ENCODE data around the gene COL15A1. TPM values are rescaled to one million over a fixed set of nuclear protein-coding genes. Genes with fewer than 3 reads are reported as not detected.

The COL15A1 gene
- total RNA-seq, 1 experiment from 2014 or later: not detected

DNA sequence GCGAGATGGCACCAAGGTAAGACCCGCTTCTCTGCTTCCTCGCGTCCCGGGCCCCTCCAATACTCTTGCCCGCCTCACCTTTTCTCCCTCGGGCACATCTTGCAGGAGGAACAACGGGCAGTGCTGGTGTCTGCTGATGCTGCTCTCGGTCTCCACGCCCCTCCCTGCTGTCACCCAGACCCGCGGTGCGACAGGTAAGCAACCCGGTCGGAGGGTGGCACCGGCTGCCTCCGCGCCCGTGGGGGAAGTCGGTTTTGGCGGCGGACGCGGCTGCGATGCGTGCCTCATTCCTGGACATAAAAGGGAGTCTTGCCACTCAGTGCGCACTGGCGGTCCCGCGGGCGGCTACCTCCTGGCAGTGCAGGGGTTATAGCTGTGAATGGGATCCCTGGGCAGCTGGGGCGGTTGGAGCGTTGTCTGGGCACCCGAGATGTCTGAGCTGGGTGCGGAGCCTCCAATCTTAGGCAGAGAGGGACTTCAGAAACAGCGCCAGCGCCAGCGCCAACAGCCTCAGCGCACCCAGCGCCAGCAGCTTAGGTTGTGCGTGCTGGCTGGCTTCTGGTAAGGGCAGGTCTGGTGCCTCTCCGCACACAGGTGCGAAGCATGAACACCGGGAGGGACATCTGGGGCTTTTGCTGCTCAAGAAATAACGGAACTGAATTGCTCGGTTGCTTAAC lies 488 bp downstream of the COL15A1 start:
- H3K27me3 Mint-ChIP-seq (ENCODE audit: insufficient read depth, unreplicated experiment): peaks cover 14% of the 10 kb centered on the region
- BruUV-seq (replicated peaks): no TSS peak
- H3K4me1 Mint-ChIP-seq (ENCODE audit: insufficient read depth, unreplicated experiment): no peaks in the 10 kb centered on the region
- no peak for DNase-seq (ENCODE audit: unreplicated experiment)
- CTCF ChIA-PET: no interaction called here
- no peaks in the 10 kb centered on the region for H3K36me3 Mint-ChIP-seq (ENCODE audit: insufficient read depth, unreplicated experiment)
- intact Hi-C loops (cut with micrococcal nuclease): no loop called here
- no peak overlapping the region for H3K4me3 Mint-ChIP-seq (ENCODE audit: unreplicated experiment)
- no peaks in the 10 kb centered on the region for H3K9me3 Mint-ChIP-seq (ENCODE audit: unreplicated experiment)
- H3K27ac Mint-ChIP-seq (ENCODE audit: low read depth, unreplicated experiment): no peak overlapping the region
- POLR2A ChIA-PET: no interaction called here
- TF ChIP-seq, protein P1, sequence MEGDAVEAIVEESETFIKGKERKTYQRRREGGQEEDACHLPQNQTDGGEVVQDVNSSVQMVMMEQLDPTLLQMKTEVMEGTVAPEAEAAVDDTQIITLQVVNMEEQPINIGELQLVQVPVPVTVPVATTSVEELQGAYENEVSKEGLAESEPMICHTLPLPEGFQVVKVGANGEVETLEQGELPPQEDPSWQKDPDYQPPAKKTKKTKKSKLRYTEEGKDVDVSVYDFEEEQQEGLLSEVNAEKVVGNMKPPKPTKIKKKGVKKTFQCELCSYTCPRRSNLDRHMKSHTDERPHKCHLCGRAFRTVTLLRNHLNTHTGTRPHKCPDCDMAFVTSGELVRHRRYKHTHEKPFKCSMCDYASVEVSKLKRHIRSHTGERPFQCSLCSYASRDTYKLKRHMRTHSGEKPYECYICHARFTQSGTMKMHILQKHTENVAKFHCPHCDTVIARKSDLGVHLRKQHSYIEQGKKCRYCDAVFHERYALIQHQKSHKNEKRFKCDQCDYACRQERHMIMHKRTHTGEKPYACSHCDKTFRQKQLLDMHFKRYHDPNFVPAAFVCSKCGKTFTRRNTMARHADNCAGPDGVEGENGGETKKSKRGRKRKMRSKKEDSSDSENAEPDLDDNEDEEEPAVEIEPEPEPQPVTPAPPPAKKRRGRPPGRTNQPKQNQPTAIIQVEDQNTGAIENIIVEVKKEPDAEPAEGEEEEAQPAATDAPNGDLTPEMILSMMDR (IDR thresholded peaks at IDR 0.05; ENCODE audit: unreplicated experiment): no peak

GRCh38 chr9:98944734-98945074 lies 997 bp downstream of the COL15A1 start:
- H3K27ac Mint-ChIP-seq (ENCODE audit: low read depth, unreplicated experiment): no peak overlapping the region
- ChIA-PET CTCF (no interaction called here), POLR2A (no interaction called here)
- H3K4me1 Mint-ChIP-seq (ENCODE audit: insufficient read depth, unreplicated experiment): no peaks in the 10 kb centered on the region
- no peak overlapping the region for H3K4me3 Mint-ChIP-seq (ENCODE audit: unreplicated experiment)
- no peaks in the 10 kb centered on the region for H3K36me3 Mint-ChIP-seq (ENCODE audit: insufficient read depth, unreplicated experiment)
- intact Hi-C loops (cut with micrococcal nuclease): no loop called here
- H3K27me3 Mint-ChIP-seq (ENCODE audit: insufficient read depth, unreplicated experiment): peaks cover 13% of the 10 kb centered on the region
- no TSS peak for BruUV-seq (replicated peaks)
- TF ChIP-seq, protein P1 (IDR thresholded peaks at IDR 0.05; ENCODE audit: unreplicated experiment): no peak
- H3K9me3 Mint-ChIP-seq (ENCODE audit: unreplicated experiment): no peaks in the 10 kb centered on the region
- no peak for DNase-seq (ENCODE audit: unreplicated experiment)

DNA sequence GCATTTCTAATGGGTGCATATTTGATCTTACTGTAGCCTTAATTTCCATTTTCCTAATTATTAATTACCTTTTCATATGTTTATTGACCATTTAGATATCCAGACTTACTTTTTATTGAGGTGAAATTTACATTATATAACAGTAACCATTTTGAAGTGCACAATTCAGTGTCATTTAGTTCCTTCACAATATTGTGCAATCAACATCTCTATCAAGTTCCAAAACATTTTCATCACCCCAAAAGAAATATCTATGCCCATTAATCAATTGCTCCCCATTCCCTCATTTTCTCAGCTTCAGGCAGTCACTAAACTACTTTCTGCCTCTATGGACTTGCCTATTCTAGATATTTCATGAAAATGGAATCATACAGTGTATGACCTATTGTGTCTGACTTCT lies 5.9 kb downstream of the COL15A1 start:
- Mint-ChIP-seq H3K4me3 (ENCODE audit: unreplicated experiment) (no peak overlapping the region), H3K4me1 (ENCODE audit: insufficient read depth, unreplicated experiment) (no peaks in the 10 kb centered on the region), H3K27ac (ENCODE audit: low read depth, unreplicated experiment) (no peak overlapping the region), H3K9me3 (ENCODE audit: unreplicated experiment) (no peaks in the 10 kb centered on the region), H3K27me3 (ENCODE audit: insufficient read depth, unreplicated experiment) (no peaks in the 10 kb centered on the region), H3K36me3 (ENCODE audit: insufficient read depth, unreplicated experiment) (no peaks in the 10 kb centered on the region)
- no TSS peak for BruUV-seq (replicated peaks)
- POLR2A ChIA-PET: no interaction called here
- intact Hi-C loops (cut with micrococcal nuclease): no loop called here
- CTCF ChIA-PET: interaction anchor here (1.4 kb wide), 1 partner anchor 26 kb away, joined by 4 read pairs; no protein-coding TSS in a partner anchor
- no peak for DNase-seq (ENCODE audit: unreplicated experiment)
- TF ChIP-seq, protein P1 (IDR thresholded peaks at IDR 0.05; ENCODE audit: unreplicated experiment): no peak

GRCh38 chr9:98950262-98950661 lies 6.6 kb downstream of the COL15A1 start:
- intact Hi-C loops (cut with micrococcal nuclease): no loop called here
- H3K4me3 Mint-ChIP-seq (ENCODE audit: unreplicated experiment): no peak overlapping the region
- no TSS peak for BruUV-seq (replicated peaks)

More at GRCh38 chr9:98950262-98950661, 6.6 kb downstream of the COL15A1 start:
- CTCF ChIA-PET: interaction anchor here (1.4 kb wide), 1 partner anchor 25 kb away, joined by 4 read pairs; no protein-coding TSS in a partner anchor
- H3K27ac Mint-ChIP-seq (ENCODE audit: low read depth, unreplicated experiment): no peak overlapping the region
- no peaks in the 10 kb centered on the region for H3K9me3 Mint-ChIP-seq (ENCODE audit: unreplicated experiment)
- POLR2A ChIA-PET: no interaction called here
- TF ChIP-seq, protein P1 (IDR thresholded peaks at IDR 0.05; ENCODE audit: unreplicated experiment): no peak
- no peaks in the 10 kb centered on the region for H3K4me1 Mint-ChIP-seq (ENCODE audit: insufficient read depth, unreplicated experiment)
- H3K27me3 Mint-ChIP-seq (ENCODE audit: insufficient read depth, unreplicated experiment): no peaks in the 10 kb centered on the region
- no peak for DNase-seq (ENCODE audit: unreplicated experiment)
- no peaks in the 10 kb centered on the region for H3K36me3 Mint-ChIP-seq (ENCODE audit: insufficient read depth, unreplicated experiment)

Measured in MCF 10A (cell line).